ENCODE measurements around the gene DNAAF3.

The DNAAF3 gene

GRCh38 chr19:55152017-55152416 lies 14.4 kb downstream of the DNAAF3 start:
- DNase-seq, result no peak

GRCh38 chr19:55149078-55150003 lies 17.1 kb downstream of the DNAAF3 start, which contains the start of gene TNNT1:
TNNT1 (minus strand) TSS chr19:55149206; CDS start chr19:55147157, 2,049 bp downstream.
- DNase-seq, result no peak

DNA sequence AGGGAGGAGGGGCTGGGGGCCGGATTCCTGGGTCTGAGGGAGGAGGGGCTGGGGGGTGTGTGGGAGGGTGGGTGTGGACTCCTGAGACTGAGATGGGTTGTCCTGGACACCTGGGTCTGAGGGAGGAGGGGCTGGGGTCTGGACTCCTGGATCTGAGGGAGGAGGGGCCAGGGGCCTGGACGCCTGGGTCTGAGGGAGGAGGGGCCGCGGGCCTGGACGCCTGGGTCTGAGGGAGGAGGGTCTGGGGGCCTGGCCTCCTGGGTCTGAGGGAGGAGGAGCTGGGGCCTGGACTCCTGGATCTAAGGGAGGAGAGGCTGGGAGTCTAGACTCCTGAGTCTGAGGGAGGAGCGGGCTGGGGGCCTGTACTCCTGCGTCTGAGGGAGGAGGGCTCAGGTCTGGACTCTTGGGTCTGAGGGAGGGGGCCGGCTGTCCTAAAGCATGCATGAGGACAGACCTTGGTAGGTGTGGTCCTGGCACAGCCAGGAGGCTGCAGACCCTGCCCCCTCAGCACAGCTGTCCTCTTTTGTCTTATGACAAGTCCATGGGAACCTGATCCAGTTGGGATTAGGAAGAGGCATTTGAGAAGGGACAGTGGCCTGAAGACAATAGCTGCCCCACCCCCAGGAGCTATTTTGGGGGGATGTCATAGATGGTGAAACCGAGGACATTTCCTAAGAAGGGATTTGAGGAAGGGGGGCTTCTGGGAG lies 18.7 kb downstream of the DNAAF3 start:
- no peak for DNase-seq

GRCh38 chr19:55146705-55147273 lies 19.6 kb downstream of the DNAAF3 start:
- DNase-seq, result no peak

DNA sequence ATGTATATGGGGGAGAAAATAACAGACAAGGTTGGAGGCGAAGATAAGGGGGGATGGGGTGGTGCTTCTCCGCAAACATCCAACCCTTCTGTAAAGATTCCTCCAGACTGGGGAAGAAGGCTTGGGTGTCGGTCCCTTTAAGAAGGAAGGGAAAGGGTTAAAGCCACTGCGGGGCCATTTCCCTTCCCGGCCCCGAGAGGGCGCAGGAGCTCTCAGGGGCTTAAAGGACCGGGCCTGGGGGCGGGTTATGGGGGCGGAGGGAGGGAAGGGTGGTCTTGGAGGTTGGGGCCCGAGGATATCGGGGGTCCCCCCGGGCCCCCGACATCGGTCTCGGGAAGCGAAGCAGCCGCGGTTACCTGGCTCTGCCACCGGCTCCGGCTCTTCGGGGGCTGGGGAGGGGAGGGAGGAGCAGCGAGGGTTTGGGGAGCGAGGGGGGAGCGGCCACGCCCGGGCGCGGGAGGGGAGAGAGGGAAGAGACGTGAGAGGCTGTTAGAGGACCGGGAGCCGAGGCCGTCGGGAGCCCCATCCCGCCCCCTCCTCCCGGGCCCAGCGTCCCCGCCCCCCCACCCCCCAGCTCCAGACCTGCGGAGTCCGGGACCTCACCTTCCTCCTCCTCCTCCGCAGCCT lies 20.2 kb downstream of the DNAAF3 start:
- DNase-seq, result no peak

DNA sequence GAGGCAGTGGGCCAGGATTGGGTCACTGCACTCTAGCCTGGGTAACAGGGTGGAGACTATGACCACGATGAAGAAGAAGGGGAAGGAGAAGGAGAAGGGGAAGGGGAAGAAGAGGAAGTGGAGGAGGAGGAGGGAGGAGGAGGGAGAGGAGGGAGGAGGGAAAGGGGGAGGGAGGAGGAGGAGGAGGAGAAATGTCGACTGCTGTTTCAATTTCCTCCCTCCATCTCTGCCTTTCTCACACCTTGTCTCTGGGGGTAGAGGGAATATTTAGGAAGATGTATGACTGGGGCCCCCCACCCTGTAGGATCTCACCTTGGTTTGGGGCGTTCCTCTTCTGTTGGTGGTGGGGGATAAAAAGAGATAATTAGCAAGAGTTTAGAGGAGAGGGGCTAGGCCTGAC lies 21.2 kb downstream of the DNAAF3 start:
- DNase-seq, result no peak

DNA sequence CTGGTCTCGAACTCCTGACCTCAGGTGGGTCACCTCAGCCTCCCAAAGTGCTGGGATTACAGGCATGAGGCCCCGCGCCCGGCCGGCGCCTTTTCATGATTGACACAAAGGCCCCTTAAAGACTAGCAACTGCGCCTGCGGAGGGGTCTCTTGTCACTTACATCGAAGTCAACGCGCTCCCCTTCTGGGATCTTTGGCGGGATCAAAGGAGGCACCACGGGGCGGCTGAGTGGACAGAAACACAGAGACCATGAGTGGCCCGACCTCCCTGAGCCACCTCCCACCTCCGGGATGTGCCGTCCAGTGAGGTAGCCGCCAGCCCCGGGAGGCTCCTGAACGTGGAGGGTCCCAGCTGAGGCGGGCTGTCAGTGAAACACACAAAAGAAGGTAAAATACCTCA lies 24.7 kb downstream of the DNAAF3 start:
- no peak for DNase-seq

DNA sequence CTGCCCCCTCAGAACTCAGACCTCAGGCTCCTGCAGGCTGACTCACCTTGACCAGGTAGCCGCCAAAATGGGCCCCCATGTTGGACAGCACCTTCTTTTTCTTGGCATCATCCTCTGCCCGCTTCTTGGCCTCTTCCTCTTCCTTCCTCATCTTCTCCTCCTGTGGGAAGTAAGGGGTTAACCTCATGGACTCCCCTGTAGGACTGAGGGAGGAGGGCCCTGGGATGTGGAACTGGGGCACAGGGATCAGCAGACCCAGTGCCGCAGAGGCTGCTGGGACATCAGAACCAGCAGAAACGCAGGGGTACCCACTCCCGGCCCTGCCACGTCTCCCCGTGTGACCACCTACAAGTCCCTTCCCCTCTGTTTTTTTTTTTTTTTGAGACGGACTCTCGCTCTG lies 28.5 kb downstream of the DNAAF3 start:
- DNase-seq, result no peak

GRCh38 chr19:55136399-55137102 lies 29.9 kb downstream of the DNAAF3 start:
- DNase-seq, result no peak

GRCh38 chr19:55134736-55135135 lies 31.7 kb downstream of the DNAAF3 start:
- no peak for DNase-seq

DNA sequence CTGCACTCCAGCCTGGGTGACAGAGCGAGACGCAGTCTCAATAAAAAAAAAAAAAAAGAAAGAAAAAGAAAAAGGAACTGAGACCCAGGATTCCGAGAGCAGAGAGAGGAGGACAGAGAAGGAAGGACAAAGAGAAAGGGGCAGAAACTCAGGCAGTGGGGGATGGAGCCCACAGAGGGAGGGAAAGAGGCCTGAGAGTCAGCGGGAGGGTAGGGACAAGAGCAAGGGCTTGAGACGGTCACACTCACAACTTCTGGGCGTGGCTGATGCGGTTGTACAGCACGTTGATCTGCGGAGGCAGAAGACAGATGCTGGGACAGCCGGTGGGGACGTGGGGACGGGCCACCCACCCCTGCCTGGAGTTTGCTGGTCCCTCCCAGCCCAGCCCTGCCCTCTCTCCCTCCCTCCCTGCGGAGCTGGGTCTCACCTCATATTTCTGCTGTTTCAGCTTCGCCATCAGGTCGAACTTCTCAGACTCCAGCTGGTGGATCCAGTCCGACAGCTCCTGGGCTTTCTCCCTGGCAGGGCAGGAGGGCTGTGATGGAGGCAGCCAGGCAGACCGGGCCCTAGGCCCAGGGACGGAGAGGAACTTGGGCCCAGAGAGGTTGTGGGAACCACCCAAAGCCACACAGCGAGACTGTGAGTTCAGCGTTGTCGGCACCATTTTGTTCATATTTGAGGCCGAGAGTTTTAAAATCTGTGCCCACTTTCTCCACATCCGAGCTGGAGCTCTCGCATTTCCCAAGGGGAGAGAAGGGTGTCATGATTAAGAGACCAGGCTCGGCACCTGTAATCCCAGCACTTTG lies 32.6 kb downstream of the DNAAF3 start:
- no peak for DNase-seq

- DNase-seq, result no peak
Measured at GRCh38 chr19:55132453-55133129, 33.8 kb downstream of the DNAAF3 start.

DNA sequence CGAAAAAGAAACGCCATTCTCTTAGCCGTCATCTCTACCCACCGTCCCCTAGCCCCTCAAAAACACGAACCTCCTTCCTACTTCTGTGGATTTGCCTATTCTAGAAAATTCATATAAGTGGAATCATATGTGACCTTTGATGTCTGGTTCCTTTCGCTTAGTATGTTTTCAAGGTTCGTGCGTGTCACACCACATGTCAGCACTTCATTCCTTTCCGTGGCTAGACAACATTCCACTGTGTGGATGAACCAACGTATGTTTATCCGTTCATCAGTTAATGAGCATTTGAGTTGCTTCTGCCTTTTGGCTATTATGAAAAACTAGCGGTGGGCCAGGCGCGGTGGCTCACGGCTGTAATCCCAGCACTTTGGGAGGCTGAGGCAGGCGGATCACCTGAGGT lies 35.0 kb downstream of the DNAAF3 start:
- no peak for DNase-seq

DNA sequence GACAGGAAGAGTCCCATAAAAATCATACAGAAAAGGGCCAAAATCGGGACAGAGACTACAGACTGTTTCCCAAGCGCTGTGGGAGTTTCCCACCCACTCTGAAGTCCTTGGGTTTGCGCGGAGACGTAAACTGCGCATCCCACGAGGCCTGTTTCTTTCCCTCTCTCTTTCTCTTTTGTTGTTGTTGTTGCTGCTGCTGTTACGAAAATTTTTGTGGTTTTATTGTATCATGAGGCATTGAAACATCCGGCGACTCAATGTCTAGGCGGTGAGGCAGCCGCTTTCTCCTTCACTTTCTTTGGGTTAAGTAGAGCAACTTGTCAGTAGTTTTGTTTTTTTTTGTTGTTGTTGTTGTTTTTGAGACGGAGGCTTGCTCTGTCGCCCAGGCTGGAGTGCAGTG lies 47.4 kb downstream of the DNAAF3 start:
- no peak for DNase-seq

GRCh38 chr19:55118401-55118991 lies 47.9 kb downstream of the DNAAF3 start:
- no peak for DNase-seq

- DNase-seq, result peak; percentile 99
Measured at GRCh38 chr19:55117663-55118391, 48.6 kb downstream of the DNAAF3 start.

GRCh38 chr19:55116859-55117662 lies 49.4 kb downstream of the DNAAF3 start, which contains the start of gene PPP1R12C:
PPP1R12C (minus strand) TSS chr19:55117637; CDS start chr19:55117543, 94 bp downstream.
- DNase-seq, result peak; percentile 7

- DNase-seq, result peak; percentile 13
Measured at GRCh38 chr19:55116232-55116858, 50.1 kb downstream of the DNAAF3 start.
